ENCODE measurements around the gene METTL17.

DNA sequence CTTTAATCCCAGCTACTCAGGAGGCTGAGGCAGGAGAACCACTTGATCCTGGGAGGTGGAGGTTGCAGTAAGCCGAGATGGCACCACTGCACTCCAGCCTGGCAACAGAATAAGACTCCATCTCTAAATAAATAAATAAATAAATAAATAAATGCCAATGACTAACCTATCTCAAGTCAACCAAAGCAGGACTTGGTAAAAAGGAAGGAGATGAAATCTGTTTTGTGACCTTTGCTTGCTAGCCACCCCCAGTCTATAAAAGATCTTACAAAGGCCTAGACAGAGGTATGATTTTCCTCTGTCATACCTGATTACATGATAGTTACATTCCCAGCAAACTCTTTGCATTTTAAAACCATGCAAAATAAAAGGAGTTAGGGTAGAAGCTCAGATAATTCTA is 13.5 kb upstream of the METTL17 start:
- TF ChIP-seq, protein P1, sequence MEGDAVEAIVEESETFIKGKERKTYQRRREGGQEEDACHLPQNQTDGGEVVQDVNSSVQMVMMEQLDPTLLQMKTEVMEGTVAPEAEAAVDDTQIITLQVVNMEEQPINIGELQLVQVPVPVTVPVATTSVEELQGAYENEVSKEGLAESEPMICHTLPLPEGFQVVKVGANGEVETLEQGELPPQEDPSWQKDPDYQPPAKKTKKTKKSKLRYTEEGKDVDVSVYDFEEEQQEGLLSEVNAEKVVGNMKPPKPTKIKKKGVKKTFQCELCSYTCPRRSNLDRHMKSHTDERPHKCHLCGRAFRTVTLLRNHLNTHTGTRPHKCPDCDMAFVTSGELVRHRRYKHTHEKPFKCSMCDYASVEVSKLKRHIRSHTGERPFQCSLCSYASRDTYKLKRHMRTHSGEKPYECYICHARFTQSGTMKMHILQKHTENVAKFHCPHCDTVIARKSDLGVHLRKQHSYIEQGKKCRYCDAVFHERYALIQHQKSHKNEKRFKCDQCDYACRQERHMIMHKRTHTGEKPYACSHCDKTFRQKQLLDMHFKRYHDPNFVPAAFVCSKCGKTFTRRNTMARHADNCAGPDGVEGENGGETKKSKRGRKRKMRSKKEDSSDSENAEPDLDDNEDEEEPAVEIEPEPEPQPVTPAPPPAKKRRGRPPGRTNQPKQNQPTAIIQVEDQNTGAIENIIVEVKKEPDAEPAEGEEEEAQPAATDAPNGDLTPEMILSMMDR (IDR thresholded peaks at IDR 0.05), result no peak
- TF ChIP-seq POLR2A (IDR thresholded peaks at IDR 0.05), result no peak
